GM19023 (cell line): ENCODE data around the gene ADAMTSL3.

Source experiments
- ATAC-seq: cut with Tn5 transposase; IDR thresholded peaks from one replicate; pipeline ENCODE4 v1.9.1; 2021; ENCODE audit warnings: mild to moderate bottlenecking, moderate library complexity; ENCODE audit not compliant: unreplicated experiment

Gene ADAMTSL3

GRCh38 chr15:83816124-83816883 lies 162.4 kb downstream of the ADAMTSL3 start:
- ATAC-seq, result no peak

GRCh38 chr15:83818591-83818990 lies 164.7 kb downstream of the ADAMTSL3 start:
- ATAC-seq, result no peak

- ATAC-seq, result no peak
Measured at GRCh38 chr15:83830381-83830780, 176.5 kb downstream of the ADAMTSL3 start.

- no peak for ATAC-seq
Measured at GRCh38 chr15:83833569-83833968, 179.6 kb downstream of the ADAMTSL3 start.

DNA sequence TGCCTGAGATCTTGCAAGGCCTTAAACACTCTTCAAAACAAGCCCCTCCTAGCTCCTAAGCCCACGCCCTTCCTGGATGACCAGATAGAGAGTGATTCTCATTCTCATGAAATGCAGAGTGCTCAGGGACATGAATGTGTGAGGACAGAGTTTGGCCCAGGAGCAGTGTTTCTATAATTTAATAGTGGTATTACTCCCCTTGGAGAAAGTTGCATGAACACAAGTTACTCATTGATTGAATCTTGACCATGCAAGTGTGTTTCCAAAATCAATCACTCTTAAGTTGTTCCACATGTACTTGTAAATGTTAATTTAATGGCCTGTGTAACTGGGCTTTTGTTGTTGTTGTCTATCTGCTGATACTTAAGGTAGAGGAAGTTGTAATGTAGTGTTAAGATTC lies 181.6 kb downstream of the ADAMTSL3 start:
- no peak for ATAC-seq

GRCh38 chr15:83837945-83838571 lies 184.1 kb downstream of the ADAMTSL3 start:
- ATAC-seq, result no peak

DNA sequence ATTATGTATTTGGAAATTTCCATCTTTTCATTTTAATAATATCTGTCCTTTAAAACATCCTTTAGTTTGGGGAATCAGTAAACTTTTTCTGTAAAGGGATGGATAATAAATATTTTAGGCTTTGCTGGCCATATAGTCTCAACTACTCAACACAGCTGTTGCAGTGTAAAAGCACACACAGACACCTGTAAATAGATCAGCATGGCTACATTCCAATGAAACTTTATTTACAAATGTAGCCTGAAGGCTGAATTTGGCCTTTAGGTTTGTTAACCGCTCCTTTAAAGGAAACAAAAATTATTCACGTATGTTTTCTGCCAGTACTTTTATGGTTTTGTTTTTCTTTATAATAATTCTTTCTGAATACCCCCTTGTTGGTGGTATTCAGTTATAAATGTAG lies 184.8 kb downstream of the ADAMTSL3 start:
- no peak for ATAC-seq

GRCh38 chr15:83842281-83842680 lies 188.4 kb downstream of the ADAMTSL3 start:
- ATAC-seq, result no peak

DNA sequence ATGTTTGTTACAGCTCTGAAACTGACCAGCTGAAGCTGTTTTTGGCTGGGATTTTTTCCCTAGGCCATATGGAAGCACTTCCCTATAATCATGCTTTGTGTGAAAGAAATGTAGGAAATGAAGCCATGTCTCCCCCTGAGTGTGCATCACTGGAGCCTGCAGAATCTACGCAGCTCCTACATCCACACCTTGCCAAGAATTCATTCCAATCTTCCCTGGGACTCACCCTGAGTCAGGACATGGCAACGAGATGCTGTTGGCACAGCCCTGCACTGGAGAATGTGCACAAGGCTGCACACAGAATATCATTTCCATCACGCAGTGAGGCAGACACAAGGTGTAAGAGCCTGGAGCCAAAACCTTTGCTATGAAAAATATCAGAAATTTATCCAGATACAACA lies 189.5 kb downstream of the ADAMTSL3 start:
- no peak for ATAC-seq

DNA sequence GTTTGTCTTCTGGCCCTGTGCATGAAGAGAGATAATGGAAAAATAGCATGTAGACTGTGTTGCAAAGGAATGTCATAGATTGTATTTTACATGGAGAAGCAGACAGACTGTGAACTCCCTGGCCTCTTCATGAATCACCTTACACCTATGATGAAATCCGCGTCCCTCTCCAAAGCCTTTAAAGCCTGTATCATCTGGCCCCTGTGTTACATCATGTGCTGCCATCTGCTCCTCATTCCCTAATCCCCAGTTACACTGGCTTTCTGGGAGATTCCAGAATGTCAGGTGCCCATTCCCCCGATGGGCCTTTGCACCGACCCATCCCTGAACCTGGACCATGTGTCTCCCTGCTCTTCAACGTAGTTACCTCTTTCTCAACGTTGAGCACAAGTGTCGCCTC lies 190.8 kb downstream of the ADAMTSL3 start:
- ATAC-seq, result no peak

- no peak for ATAC-seq
Measured at GRCh38 chr15:83845230-83845629, 191.3 kb downstream of the ADAMTSL3 start.

DNA sequence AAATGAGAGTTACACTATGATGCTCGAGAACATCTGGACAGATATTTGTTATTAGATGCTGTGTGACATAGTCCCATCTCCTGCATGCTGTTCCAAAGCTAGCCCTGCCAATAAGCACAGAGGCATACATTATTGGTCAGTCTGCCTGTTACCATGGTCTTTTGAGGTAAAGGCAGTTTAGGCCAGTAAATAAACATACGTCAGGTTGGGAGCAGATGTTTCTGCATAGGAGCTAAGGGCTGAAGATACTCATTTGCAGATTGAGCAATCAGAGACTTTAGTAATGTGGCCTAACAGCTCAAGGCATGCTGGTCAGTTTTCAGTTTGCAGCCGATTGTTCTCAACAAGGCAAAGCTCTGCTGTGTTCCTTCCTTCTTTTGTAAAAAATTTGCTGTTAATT lies 192.9 kb downstream of the ADAMTSL3 start:
- no peak for ATAC-seq

- no peak for ATAC-seq
Measured at GRCh38 chr15:83848315-83849050, 194.6 kb downstream of the ADAMTSL3 start.

- no peak for ATAC-seq
Measured at GRCh38 chr15:83850015-83850414, 196.1 kb downstream of the ADAMTSL3 start.

DNA sequence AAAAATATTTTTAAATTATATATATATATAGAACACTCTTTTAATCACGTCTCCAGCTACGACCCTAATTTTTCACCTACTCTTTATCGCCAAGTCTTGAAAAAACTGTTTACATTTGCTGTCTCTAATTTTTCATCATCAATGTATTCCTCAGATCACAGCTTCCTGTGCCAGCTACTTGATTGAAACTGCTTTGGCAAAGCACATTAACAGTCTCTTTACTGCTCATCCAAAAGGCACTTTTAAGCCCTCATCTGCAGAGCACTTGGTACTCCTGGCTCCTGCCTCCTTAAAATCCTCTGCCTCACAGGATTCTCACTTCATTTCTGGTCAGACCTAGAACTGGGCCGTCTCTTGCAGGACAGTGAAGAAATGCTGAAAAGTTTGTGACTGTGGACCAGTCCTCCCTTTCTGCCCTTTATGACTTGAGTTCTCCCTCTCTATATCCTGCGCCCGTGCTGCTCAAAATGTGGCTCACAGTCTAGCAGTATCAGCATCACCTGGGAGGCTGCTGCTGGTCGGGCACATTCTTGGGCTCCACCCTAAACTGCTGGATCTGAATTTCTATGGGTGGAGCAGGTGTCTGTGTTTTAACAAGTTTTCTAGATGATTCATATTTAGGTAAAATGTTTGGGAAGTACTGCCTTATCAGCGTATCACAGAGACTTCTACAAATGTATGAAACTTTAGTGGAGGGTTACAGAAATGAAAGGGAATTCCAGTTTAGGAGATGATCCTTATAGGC lies 196.8 kb downstream of the ADAMTSL3 start:
- no peak for ATAC-seq

DNA sequence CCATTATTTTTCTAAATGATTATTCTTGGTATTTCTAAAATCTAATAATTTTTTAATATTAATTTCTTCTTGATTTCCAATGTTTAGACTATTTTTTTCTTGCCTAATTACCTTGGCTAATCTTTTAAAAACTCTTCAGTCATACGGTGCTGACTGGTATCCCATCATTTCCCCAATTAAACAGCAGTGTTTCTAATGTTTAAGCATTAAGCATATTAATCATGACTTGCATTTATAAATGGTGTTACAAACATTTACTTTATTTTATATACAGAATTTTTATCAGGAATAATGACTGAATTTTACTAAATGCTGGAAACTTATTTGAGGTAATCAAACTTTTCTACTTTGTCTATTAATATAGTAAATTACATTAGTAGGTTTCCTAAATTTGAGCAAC lies 199.3 kb downstream of the ADAMTSL3 start:
- ATAC-seq, result no peak

DNA sequence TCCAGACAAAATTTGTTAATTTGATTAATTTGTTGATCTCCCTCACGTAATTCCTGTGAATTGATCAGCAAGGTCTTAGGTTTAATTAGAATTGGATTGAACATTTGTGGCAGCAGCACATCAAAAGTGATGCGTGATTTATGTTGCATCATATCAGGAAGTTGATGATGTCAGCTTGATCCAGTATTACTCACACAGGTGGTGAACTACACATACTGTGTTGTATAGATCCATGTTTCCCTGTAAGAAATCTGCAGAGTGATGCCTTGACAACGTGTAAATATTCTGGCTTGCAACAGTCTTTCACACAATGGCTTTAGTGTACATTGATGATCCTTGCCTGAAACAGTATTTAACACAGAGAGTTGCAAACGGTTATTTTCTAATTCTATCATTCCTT lies 200.4 kb downstream of the ADAMTSL3 start:
- ATAC-seq, result no peak

- ATAC-seq, result no peak
Measured at GRCh38 chr15:83854950-83855707, 201.2 kb downstream of the ADAMTSL3 start.

GRCh38 chr15:83855956-83856355 lies 202.0 kb downstream of the ADAMTSL3 start:
- no peak for ATAC-seq

DNA sequence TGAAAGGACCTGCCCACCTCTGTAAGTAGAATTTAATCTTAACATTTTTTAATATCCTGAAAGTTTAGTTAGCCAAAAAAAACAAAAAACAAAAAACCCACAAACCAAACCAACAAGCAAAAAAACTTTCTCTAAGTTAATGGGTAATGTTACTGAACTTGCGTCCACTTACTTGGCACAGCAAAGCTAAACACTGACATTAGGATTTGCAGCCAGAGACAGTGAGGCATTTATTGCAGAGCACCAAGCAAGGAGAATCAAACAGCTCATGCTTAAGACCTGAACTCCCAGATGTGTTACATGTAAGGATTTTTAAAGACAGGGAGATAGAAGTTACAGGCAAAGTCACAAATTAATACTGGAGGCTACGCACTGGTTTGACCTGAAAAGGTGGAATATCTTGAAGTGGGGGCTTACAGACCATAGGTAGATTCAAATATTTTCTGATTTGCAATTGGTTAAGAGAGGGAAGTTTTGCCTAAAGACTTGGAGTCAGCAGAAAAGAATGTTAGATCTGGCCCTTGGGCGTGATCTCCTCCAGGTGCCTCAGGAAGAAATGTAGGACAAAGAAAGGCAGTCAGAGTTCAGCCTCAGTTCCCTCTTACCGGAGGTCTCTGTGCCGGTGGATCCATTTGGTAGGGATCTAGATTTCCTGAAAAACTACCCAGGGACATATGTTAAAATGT lies 205.0 kb downstream of the ADAMTSL3 start:
- no peak for ATAC-seq
